GM12878 (cell line): ENCODE measurements around the gene TBC1D8. TPM values are rescaled to one million over a fixed set of nuclear protein-coding genes. Genes with fewer than 3 reads are reported as not detected.

ENCODE experiments used
- E4F1 ChIP-seq: fragments of 450-650 bp; IDR thresholded peaks from 2 replicates; pipeline ENCODE4 v1.6.1; 2018; ENCODE audit warnings: borderline replicate concordance, mild to moderate bottlenecking; ENCODE audit not compliant: partially characterized antibody
- EGR1 ChIP-seq, 2 experiments: IDR thresholded peaks; 1 replicate in 1 of 2; 2 replicates in 1 of 2; pipeline ENCODE4 v1.6.1; 2011 to 2012; ENCODE audit warnings: low read depth in 2 of 2, low read length in 2 of 2, borderline replicate concordance in 1 of 2, mild to moderate bottlenecking in 1 of 2, moderate library complexity in 1 of 2
- EP300 ChIP-seq, 2 experiments: fragments of 150-350 bp in 1 of 2; IDR thresholded peaks; 2 replicates each; pipeline ENCODE4 v1.6.1; 2011 to 2012; ENCODE audit warnings: low read depth in 2 of 2, low read length in 2 of 2, borderline replicate concordance in 1 of 2, improper control_type of control experiment in 1 of 2, inconsistent platforms in 1 of 2; ENCODE audit not compliant: control insufficient read depth in 1 of 2
- GABPA ChIP-seq: IDR thresholded peaks from 2 replicates; pipeline ENCODE4 v1.6.1; 2014; ENCODE audit warnings: antibody characterized with exemption, low read depth, mild to moderate bottlenecking, inconsistent platforms
- GATAD2B ChIP-seq: fragments of 450-650 bp; conservative IDR thresholded peaks from 2 replicates; pipeline ENCODE4 v1.6.1; 2017; ENCODE audit warnings: low read depth, mild to moderate bottlenecking, moderate library complexity
- MXI1 ChIP-seq: fragments of 150-350 bp; IDR thresholded peaks from 2 replicates; pipeline ENCODE4 v1.6.1; 2011; ENCODE audit warnings: low read depth, mild to moderate bottlenecking, inconsistent platforms, low read length, improper control_type of control experiment
- POLR2A ChIP-seq: IDR thresholded peaks from 2 replicates; pipeline ENCODE4 v1.6.1; 2011; ENCODE audit warnings: low read depth, mild to moderate bottlenecking, low read length
- POLR2AphosphoS2 ChIP-seq: IDR thresholded peaks from 2 replicates; pipeline ENCODE4 v1.6.1; 2011; ENCODE audit warnings: low read depth, mild to moderate bottlenecking, low read length, improper control_type of control experiment, moderate library complexity
- RUNX3 ChIP-seq: IDR thresholded peaks from 2 replicates; pipeline ENCODE4 v1.6.1; 2012; ENCODE audit warnings: low read length, inconsistent platforms
- SIN3A ChIP-seq: IDR thresholded peaks from 2 replicates; pipeline ENCODE4 v1.6.1; 2012; ENCODE audit warnings: low read depth, low read length, improper control_type of control experiment
- SUPT20H ChIP-seq: IDR thresholded peaks from 2 replicates; pipeline ENCODE4 v1.6.1; 2011; ENCODE audit warnings: low read depth, mild to moderate bottlenecking, low read length, moderate library complexity, borderline replicate concordance; ENCODE audit not compliant: control insufficient read depth
- ZNF687 ChIP-seq: fragments of 450-650 bp; IDR thresholded peaks from 2 replicates; pipeline ENCODE4 v1.6.1; 2017; ENCODE audit warnings: mild to moderate bottlenecking, moderate library complexity
- polyA plus RNA-seq, 11 experiments: library from polyadenylated mRNA; depleted of rRNA in 4 of 11; unstranded in 6 of 11; stranded (reverse) in 5 of 11; fragments of >200 nt; fragmentation: Nextera tagmentation in 4 of 11; fragmentation: Illumina TruSeq in 1 of 11; extraction: Ambion mirVana in 4 of 11; extraction: Trizol in 1 of 11; gene quantifications; 1 replicate in 1 of 11; 2 replicates in 10 of 11; pipeline versions ENCODE4 v1.2.1 to v1.2.3, GENCODE V29; 2011 to 2016; ENCODE audit warnings: inconsistent platforms in 2 of 11, missing spikeins in 2 of 11, low read depth in 1 of 11
- total RNA-seq, 4 experiments: library from RNA; depleted of rRNA in 3 of 4; stranded (reverse); fragments of >200 nt in 3 of 4; fragmentation: Illumina TruSeq in 1 of 4; extraction: Trizol in 1 of 4; gene quantifications; 2 replicates each; pipeline versions ENCODE4 v1.2.1 to v1.2.3, GENCODE V29; 2013 to 2021

TBC1D8 gene
- total and polyA plus RNA-seq, 10 of the 15 experiments (the other 5 are each of a cell fraction or from before 2014, with no cell fraction given), result 0.80 to 4.9 (median 4.4) TPM

GRCh38 chr2:101001691-101002561 is 149.3 kb downstream of the TBC1D8 start, which contains the start of gene RPL31 (continued):
- TF ChIP-seq GATAD2B, result peak; percentile 89; the same call in 1 of the 2 replicates
- no peak for TF ChIP-seq SIN3A
- peak; percentile 91 for TF ChIP-seq RUNX3
- peak; percentile 59 for TF ChIP-seq E4F1
- TF ChIP-seq ZNF687, result peak; percentile 99
- no peak for TF ChIP-seq EP300 (IDR thresholded peaks at IDR 0.05; ENCODE audit: borderline replicate concordance in 1 of 2, control insufficient read depth in 1 of 2, low read depth in 2 of 2, low read length in 2 of 2)
- TF ChIP-seq SUPT20H, result no peak
- peak; percentile 12 to 49; a peak in 2 of 3 replicates for TF ChIP-seq EGR1 (IDR thresholded peaks at IDR 0.05; ENCODE audit: borderline replicate concordance in 1 of 2, low read depth in 2 of 2, low read length in 2 of 2)
- TF ChIP-seq POLR2A, result peak; percentile 100
- peak; percentile 93 for TF ChIP-seq GABPA
- peak; percentile 67 for TF ChIP-seq MXI1
- TF ChIP-seq POLR2AphosphoS2, result peak; percentile 98
